ENCODE data around the gene RTP3.
"Not testable (repeated sequence)": the region's sequence is repeated elsewhere in the genome, so short reads cannot be mapped to it uniquely, and the experiment has no call there.

Gene RTP3

GRCh38 chr3:46548611-46549010, 50.8 kb downstream of the RTP3 start:
- not testable (repeated sequence) for DNase-seq

GRCh38 chr3:46549408-46549904, 51.7 kb downstream of the RTP3 start:
- DNase-seq = no peak

GRCh38 chr3:46549989-46550388, 52.2 kb downstream of the RTP3 start:
- no peak for DNase-seq
